Ishikawa (cell line): ENCODE results near the gene ZEB2.

Source experiments
- CEBPB ChIP-seq: IDR thresholded peaks from 2 replicates; pipeline ENCODE4 v1.6.1; 2012
- CREB1 ChIP-seq: IDR thresholded peaks from 2 replicates; pipeline ENCODE4 v1.6.1; 2012; ENCODE audit warnings: low read depth
- EGR1 ChIP-seq: IDR thresholded peaks from 2 replicates; pipeline ENCODE4 v1.6.1; 2012
- EP300 ChIP-seq: IDR thresholded peaks from 2 replicates; pipeline ENCODE4 v1.6.1; 2012; ENCODE audit warnings: borderline replicate concordance
- FOXM1 ChIP-seq: IDR thresholded peaks from 2 replicates; pipeline ENCODE4 v1.6.1; 2012; ENCODE audit warnings: low read depth, borderline replicate concordance
- NFIC ChIP-seq: IDR thresholded peaks from 2 replicates; pipeline ENCODE4 v1.6.1; 2012
- RAD21 ChIP-seq: IDR thresholded peaks from 2 replicates; pipeline ENCODE4 v1.6.1; 2012; ENCODE audit warnings: low read depth
- TAF1 ChIP-seq: IDR thresholded peaks from 2 replicates; pipeline ENCODE4 v1.6.1; 2012; ENCODE audit warnings: low read depth, mild to moderate bottlenecking
- TCF12 ChIP-seq: IDR thresholded peaks from 2 replicates; pipeline ENCODE4 v1.6.1; 2012; ENCODE audit warnings: low read depth
- TEAD4 ChIP-seq: IDR thresholded peaks from 2 replicates; pipeline ENCODE4 v1.6.1; 2012
- YY1 ChIP-seq: IDR thresholded peaks from 2 replicates; pipeline ENCODE4 v1.6.1; 2012; ENCODE audit warnings: low read depth
- ZBTB7A ChIP-seq: IDR thresholded peaks from 2 replicates; pipeline ENCODE4 v1.6.1; 2012; ENCODE audit warnings: low read depth
- TF ChIP-seq, protein P1 (sequence below): IDR thresholded peaks from 2 replicates; pipeline ENCODE4 v1.6.1; 2012; ENCODE audit warnings: low read depth, mild to moderate bottlenecking
- TF ChIP-seq, protein P2 (sequence below): IDR thresholded peaks from 2 replicates; pipeline ENCODE4 v1.6.1; 2012
- TF ChIP-seq, protein P3 (sequence below): IDR thresholded peaks from 2 replicates; pipeline ENCODE4 v1.6.1; 2012

Gene ZEB2

DNA sequence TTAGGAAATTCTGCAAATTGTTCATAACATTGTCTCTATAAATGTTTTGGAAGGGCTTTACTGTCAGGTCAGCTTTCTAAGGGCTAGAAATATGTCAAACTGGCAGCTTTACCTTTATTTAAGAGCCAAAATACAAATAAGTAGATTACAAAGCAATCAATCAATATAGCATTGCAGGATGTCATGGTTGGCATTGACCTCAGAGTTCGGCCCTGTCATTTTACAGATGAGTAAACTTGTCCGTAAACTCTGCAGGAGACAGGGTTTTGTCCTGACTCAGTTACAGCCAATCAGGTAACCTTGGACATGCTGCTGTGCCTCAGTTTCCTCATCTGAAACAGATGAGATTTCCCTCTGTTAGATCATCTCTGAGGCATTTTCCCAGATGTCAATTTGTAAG lies 25.9 kb upstream of the ZEB2 start:
- TF ChIP-seq NFIC = no peak
- TF ChIP-seq, protein P1, sequence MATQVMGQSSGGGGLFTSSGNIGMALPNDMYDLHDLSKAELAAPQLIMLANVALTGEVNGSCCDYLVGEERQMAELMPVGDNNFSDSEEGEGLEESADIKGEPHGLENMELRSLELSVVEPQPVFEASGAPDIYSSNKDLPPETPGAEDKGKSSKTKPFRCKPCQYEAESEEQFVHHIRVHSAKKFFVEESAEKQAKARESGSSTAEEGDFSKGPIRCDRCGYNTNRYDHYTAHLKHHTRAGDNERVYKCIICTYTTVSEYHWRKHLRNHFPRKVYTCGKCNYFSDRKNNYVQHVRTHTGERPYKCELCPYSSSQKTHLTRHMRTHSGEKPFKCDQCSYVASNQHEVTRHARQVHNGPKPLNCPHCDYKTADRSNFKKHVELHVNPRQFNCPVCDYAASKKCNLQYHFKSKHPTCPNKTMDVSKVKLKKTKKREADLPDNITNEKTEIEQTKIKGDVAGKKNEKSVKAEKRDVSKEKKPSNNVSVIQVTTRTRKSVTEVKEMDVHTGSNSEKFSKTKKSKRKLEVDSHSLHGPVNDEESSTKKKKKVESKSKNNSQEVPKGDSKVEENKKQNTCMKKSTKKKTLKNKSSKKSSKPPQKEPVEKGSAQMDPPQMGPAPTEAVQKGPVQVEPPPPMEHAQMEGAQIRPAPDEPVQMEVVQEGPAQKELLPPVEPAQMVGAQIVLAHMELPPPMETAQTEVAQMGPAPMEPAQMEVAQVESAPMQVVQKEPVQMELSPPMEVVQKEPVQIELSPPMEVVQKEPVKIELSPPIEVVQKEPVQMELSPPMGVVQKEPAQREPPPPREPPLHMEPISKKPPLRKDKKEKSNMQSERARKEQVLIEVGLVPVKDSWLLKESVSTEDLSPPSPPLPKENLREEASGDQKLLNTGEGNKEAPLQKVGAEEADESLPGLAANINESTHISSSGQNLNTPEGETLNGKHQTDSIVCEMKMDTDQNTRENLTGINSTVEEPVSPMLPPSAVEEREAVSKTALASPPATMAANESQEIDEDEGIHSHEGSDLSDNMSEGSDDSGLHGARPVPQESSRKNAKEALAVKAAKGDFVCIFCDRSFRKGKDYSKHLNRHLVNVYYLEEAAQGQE = no peak
- TF ChIP-seq EP300 = no peak
- TF ChIP-seq TCF12 = no peak
- no peak for TF ChIP-seq RAD21
- TF ChIP-seq TAF1 = no peak
- TF ChIP-seq, protein P2, sequence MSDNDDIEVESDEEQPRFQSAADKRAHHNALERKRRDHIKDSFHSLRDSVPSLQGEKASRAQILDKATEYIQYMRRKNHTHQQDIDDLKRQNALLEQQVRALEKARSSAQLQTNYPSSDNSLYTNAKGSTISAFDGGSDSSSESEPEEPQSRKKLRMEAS = no peak
- TF ChIP-seq, protein P3, sequence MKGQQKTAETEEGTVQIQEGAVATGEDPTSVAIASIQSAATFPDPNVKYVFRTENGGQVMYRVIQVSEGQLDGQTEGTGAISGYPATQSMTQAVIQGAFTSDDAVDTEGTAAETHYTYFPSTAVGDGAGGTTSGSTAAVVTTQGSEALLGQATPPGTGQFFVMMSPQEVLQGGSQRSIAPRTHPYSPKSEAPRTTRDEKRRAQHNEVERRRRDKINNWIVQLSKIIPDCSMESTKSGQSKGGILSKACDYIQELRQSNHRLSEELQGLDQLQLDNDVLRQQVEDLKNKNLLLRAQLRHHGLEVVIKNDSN = no peak
- TF ChIP-seq CREB1 = no peak
- no peak for TF ChIP-seq TEAD4
- no peak for TF ChIP-seq EGR1
- TF ChIP-seq YY1 = no peak

DNA sequence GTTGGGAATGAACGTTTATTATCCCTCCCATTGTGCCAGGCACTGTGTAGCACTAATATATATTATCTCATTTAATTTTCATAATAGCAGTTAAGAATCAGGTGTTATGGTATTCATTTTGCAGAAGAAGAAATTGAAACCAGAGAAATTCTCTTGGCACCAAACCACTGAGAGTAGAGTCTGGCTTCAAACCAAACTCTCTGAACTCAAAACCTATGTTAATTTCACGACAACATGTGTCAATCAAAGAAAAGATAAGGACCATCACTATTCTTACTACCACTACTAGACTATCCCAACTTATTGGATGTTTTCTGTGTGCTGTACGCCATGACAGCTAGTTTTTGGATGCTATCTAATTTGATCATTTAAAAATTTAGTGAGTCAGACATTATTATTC lies 24.1 kb upstream of the ZEB2 start:
- TF ChIP-seq, protein P3 = no peak
- no peak for TF ChIP-seq TCF12

DNA sequence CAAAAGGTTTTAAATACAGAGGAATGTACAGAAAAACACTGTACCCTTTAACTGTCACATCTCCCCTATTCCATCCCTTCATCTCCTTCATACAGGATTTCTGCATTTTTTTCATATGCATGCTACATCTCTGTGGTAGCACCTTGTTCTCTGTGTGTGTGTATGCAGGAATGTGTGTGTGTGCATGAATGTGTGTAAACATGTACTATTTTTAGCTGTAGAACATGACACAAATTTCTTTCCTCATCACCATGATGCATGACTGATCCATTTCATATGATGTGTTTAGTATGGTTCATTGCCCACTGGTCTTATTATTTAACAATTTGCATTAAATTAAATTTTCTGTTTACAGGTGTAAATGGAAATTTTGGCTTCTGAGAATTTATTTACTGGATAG lies 21.5 kb upstream of the ZEB2 start:
- TF ChIP-seq TAF1 (no peak), CREB1 (no peak), TCF12 (no peak), TEAD4 (no peak), EGR1 (no peak), EP300 (no peak), RAD21 (no peak), FOXM1 (no peak)
- TF ChIP-seq, protein P2 = no peak
- TF ChIP-seq, protein P3 = no peak

DNA sequence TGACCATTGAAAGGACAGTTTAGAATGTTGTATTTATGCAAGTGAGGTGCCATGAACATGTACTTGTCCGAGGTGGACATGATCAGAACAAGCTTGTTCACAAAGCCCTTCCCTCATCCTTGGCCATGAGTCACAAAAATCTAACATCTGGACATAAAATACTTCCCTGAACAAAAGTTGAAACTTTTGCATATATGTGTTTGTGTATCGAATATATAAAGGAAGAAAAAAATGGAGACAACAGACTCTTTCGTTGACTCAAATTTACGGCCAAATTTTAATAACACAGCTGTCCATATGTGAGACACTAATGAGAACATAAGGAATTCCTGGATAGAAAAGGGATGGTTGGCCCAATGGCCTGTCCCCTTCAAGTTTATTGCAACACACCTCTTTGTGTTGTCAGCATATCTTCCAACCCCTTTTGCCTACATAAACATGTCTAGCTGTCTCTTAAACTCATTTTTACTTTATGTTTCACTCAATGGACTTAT lies 19.4 kb upstream of the ZEB2 start:
- TF ChIP-seq RAD21 (no peak), NFIC (no peak), TEAD4 (no peak), CEBPB (no peak), ZBTB7A (no peak), CREB1 (no peak), EGR1 (no peak), YY1 (no peak), TAF1 (no peak), EP300 (no peak), TCF12 (no peak), FOXM1 (no peak)
- TF ChIP-seq, protein P1 = no peak
- TF ChIP-seq, protein P2 = no peak
- TF ChIP-seq, protein P3 = no peak

DNA sequence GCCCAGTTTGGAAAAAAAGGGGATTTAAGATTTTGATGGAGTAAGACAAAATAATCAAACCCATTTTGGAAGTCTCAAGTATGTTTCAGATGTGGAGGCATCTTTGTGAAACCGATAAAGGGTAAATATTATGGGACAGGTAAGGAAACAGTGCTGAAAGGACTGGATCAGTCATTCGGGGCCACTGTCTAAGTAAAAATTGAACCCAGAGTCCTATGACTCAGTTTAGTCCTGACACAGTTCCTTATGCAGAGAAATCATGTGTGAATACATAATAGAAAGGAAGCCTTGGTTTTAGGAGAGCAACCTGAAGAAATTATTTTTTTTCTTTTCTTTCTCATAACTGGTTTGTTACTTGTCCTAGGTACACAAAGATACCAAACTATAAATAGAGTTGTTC lies 15.4 kb upstream of the ZEB2 start:
- TF ChIP-seq EGR1 (no peak), TCF12 (no peak), CREB1 (no peak), TAF1 (no peak), RAD21 (no peak), TEAD4 (no peak), YY1 (no peak), EP300 (no peak), CEBPB (no peak), ZBTB7A (no peak), NFIC (no peak), FOXM1 (no peak)
- TF ChIP-seq, protein P1 = no peak
- TF ChIP-seq, protein P2 = no peak
- TF ChIP-seq, protein P3 = no peak
